Measurements from ENCODE around the gene ASTE1.
"Not testable (repeated sequence)": the region's sequence is repeated elsewhere in the genome, so short reads cannot be mapped to it uniquely, and the experiment has no call there.

The ASTE1 gene

DNA sequence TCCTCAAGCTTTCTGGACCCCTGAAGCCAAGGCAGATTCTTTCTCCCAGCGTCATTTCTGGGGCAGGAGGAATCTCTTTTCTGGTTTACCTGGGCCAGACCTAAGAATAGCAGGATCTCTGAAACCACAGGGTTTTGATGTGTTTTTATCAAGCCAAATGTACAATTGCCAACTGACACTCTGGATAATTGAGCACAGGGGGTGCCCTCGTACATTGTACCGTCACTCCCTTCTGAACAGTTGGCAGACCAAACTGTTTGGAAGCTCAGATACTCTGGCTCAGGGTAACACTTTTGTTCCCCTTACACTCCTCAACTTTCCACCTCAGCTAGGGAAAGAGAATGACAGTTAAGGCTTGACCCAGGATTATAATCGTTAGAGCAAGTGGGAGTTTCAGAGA is 49.9 kb downstream of the ASTE1 start (continued):
- TF ChIP-seq, protein P1, sequence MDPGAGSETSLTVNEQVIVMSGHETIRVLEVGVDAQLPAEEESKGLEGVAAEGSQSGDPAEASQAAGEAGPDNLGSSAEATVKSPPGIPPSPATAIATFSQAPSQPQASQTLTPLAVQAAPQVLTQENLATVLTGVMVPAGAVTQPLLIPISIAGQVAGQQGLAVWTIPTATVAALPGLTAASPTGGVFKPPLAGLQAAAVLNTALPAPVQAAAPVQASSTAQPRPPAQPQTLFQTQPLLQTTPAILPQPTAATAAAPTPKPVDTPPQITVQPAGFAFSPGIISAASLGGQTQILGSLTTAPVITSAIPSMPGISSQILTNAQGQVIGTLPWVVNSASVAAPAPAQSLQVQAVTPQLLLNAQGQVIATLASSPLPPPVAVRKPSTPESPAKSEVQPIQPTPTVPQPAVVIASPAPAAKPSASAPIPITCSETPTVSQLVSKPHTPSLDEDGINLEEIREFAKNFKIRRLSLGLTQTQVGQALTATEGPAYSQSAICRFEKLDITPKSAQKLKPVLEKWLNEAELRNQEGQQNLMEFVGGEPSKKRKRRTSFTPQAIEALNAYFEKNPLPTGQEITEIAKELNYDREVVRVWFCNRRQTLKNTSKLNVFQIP (CRISPR knock-in tag; IDR thresholded peaks at IDR 0.05; ENCODE audit: borderline replicate concordance, low read depth), result no peak
- TF ChIP-seq, protein P2, sequence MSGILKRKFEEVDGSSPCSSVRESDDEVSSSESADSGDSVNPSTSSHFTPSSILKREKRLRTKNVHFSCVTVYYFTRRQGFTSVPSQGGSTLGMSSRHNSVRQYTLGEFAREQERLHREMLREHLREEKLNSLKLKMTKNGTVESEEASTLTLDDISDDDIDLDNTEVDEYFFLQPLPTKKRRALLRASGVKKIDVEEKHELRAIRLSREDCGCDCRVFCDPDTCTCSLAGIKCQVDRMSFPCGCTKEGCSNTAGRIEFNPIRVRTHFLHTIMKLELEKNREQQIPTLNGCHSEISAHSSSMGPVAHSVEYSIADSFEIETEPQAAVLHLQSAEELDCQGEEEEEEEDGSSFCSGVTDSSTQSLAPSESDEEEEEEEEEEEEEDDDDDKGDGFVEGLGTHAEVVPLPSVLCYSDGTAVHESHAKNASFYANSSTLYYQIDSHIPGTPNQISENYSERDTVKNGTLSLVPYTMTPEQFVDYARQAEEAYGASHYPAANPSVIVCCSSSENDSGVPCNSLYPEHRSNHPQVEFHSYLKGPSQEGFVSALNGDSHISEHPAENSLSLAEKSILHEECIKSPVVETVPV (CRISPR knock-in tag; IDR thresholded peaks at IDR 0.05), result no peak
- TF ChIP-seq RARB (CRISPR knock-in tag; IDR thresholded peaks at IDR 0.05), result no peak
- no peak for TF ChIP-seq OSR1 (CRISPR knock-in tag; IDR thresholded peaks at IDR 0.05)
- no peak for TF ChIP-seq SNAI2 (CRISPR knock-in tag; IDR thresholded peaks at IDR 0.05)
- no peak for TF ChIP-seq TCF4 (CRISPR knock-in tag; IDR thresholded peaks at IDR 0.05; ENCODE audit: borderline replicate concordance)
- no peak for TF ChIP-seq BACH2 (CRISPR knock-in tag; IDR thresholded peaks at IDR 0.05; ENCODE audit: borderline replicate concordance)
- TF ChIP-seq ZNF565 (CRISPR knock-in tag; conservative IDR thresholded peaks at IDR 0.05; ENCODE audit: low read depth), result no peak

DNA sequence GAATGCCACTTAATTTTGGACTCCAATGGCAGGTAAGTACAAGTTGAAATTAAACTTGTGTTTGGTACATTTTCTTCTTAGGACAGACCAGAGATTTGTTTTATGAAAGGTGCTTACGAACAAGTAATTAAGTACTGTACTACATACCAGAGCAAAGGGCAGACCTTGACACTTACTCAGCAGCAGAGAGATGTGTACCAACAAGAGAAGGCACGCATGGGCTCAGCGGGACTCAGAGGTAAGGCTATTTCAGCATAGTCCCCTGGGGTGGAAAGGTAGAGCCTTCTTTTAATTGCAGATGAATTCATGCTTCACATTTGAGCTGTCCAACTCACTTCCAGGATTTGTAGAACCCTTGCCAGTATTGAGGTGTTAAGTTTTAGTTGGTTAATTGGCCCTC is 51.4 kb downstream of the ASTE1 start:
- TF ChIP-seq, protein P1 (CRISPR knock-in tag; IDR thresholded peaks at IDR 0.05; ENCODE audit: borderline replicate concordance, low read depth), result no peak
- TF ChIP-seq RARB (CRISPR knock-in tag; IDR thresholded peaks at IDR 0.05) (no peak), SNAI2 (CRISPR knock-in tag; IDR thresholded peaks at IDR 0.05) (no peak), ZNF8 (CRISPR knock-in tag; IDR thresholded peaks at IDR 0.05) (no peak), ARNTL (CRISPR knock-in tag; IDR thresholded peaks at IDR 0.05; ENCODE audit: borderline replicate concordance, low read depth) (no peak), OSR1 (CRISPR knock-in tag; IDR thresholded peaks at IDR 0.05) (no peak), TOX (CRISPR knock-in tag; IDR thresholded peaks at IDR 0.05; ENCODE audit: borderline replicate concordance) (no peak)
- TF ChIP-seq, protein P3, sequence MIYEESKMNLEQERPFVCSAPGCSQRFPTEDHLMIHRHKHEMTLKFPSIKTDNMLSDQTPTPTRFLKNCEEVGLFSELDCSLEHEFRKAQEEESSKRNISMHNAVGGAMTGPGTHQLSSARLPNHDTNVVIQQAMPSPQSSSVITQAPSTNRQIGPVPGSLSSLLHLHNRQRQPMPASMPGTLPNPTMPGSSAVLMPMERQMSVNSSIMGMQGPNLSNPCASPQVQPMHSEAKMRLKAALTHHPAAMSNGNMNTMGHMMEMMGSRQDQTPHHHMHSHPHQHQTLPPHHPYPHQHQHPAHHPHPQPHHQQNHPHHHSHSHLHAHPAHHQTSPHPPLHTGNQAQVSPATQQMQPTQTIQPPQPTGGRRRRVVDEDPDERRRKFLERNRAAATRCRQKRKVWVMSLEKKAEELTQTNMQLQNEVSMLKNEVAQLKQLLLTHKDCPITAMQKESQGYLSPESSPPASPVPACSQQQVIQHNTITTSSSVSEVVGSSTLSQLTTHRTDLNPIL (CRISPR knock-in tag; IDR thresholded peaks at IDR 0.05; ENCODE audit: low read depth), result no peak
- TF ChIP-seq, protein P4, sequence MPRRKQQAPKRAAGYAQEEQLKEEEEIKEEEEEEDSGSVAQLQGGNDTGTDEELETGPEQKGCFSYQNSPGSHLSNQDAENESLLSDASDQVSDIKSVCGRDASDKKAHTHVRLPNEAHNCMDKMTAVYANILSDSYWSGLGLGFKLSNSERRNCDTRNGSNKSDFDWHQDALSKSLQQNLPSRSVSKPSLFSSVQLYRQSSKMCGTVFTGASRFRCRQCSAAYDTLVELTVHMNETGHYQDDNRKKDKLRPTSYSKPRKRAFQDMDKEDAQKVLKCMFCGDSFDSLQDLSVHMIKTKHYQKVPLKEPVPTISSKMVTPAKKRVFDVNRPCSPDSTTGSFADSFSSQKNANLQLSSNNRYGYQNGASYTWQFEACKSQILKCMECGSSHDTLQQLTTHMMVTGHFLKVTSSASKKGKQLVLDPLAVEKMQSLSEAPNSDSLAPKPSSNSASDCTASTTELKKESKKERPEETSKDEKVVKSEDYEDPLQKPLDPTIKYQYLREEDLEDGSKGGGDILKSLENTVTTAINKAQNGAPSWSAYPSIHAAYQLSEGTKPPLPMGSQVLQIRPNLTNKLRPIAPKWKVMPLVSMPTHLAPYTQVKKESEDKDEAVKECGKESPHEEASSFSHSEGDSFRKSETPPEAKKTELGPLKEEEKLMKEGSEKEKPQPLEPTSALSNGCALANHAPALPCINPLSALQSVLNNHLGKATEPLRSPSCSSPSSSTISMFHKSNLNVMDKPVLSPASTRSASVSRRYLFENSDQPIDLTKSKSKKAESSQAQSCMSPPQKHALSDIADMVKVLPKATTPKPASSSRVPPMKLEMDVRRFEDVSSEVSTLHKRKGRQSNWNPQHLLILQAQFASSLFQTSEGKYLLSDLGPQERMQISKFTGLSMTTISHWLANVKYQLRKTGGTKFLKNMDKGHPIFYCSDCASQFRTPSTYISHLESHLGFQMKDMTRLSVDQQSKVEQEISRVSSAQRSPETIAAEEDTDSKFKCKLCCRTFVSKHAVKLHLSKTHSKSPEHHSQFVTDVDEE (CRISPR knock-in tag; IDR thresholded peaks at IDR 0.05), result no peak
- no peak for ATAC-seq

DNA sequence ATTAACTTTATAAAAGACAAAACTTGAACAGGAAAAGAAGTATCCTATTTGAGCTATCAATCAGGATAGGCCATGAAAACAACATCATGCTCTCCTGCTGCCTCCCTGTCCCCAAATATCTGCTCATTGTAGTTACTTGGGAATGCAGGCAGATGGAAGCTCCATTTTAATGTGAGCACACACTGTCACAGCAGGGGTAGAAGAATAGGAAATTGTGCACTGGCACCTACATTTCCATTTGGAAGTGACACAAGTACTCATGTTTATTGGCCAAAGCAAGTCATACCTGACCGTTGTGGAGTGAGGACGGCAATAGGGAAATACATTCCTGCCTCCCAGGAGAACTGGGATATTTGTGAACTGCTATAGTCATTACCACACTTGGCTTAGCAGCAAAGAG is 52.4 kb downstream of the ASTE1 start:
- ATAC-seq, result no peak
- TF ChIP-seq ARNTL (CRISPR knock-in tag; IDR thresholded peaks at IDR 0.05; ENCODE audit: borderline replicate concordance, low read depth) (no peak), ZNF565 (CRISPR knock-in tag; conservative IDR thresholded peaks at IDR 0.05; ENCODE audit: low read depth) (no peak)

DNA sequence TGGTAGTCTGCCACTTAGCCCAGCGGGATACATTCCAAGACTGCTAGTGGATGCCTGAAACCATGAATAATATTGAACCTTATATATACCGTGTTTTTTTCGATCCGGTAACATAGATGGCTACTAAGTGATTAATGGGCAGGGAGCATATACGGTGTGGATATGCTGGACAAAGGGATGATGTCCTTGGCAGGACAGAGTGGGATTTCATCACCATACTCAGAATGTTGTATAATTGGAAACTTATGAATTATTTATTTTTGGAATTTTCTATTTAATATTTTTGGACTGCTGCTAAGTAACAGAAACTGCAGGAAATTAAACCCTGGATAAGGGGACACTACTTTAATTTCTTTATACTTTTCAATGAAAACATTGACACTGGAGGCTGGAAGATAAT is 53.2 kb downstream of the ASTE1 start:
- TF ChIP-seq OSR1 (CRISPR knock-in tag; IDR thresholded peaks at IDR 0.05) (no peak), ZNF565 (CRISPR knock-in tag; conservative IDR thresholded peaks at IDR 0.05; ENCODE audit: low read depth) (no peak)
- ATAC-seq, result no peak

DNA sequence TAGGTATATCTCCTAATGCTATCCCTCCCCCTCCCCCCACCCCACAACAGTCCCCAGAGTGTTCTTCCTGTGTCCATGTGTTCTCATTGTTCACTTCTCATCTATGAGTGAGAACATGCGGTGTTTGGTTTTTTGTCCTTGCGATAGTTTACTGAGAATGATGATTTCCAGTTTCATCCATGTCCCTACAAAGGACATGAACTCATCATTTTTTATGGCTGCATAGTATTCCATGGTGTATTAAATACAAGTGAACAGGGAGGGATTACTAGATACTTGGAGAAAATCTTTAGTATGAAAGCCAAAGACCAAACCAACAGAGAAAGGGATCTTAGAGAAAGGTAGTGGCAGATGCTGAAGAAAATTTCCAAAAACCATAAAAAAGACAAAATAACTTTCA is 54.0 kb downstream of the ASTE1 start:
- ATAC-seq, result not testable (repeated sequence)

DNA sequence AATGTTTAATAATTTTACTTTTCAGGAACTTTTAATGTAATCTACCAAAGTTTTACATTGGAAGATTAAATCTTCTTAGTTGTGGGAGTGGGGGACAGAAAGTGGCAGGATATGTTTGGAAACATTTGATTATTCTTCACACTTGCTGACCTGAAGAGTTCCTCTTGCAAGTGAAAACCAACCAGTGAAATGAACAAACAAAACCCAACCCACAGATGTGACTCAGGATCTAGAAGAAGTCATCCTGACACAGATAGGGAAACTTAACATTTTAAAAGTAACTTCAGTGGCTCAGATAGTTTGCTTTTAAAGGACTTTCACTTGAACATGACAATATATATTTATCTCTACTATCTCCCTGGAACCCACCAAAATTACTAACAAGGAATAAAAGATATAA is 55.4 kb downstream of the ASTE1 start:
- TF ChIP-seq ZFP3 (CRISPR knock-in tag; IDR thresholded peaks at IDR 0.05), result no peak
- no peak for TF ChIP-seq ZC3H10 (CRISPR knock-in tag; IDR thresholded peaks at IDR 0.05)
- no peak for TF ChIP-seq SNAI2 (CRISPR knock-in tag; IDR thresholded peaks at IDR 0.05)
- no peak for TF ChIP-seq ZNF8 (CRISPR knock-in tag; IDR thresholded peaks at IDR 0.05)
- no peak for ATAC-seq
